K562 (cell line): ENCODE measurements around the gene PCNX4. TPM values are rescaled to one million over a fixed set of nuclear protein-coding genes. Genes with fewer than 3 reads are reported as not detected.

Experiments
- ATAC-seq: fragments of 200-7000 bp; cut with Tn5 transposase; 3 replicates; pipeline ENCODE4 v1.9.1; 2020; ENCODE audit warnings: moderate library complexity
- BruUV-seq: library from RNA; stranded (reverse); fragments of 400-500 nt; replicated peaks from 2 replicates; lab custom pipeline; 2021; lab: Mats Ljungman, UMichigan
- CTCF ChIA-PET: fragments of 300-600 bp; formaldehyde crosslinking; extraction: SDS; loops from one replicate; lab custom pipeline; 2021; ENCODE audit warnings: low intra/inter-chr PET ratio; lab: Yijun Ruan, JAX
- POLR2A ChIA-PET: fragments of 300-600, 350-650 bp; sonication (Branson Sonifier 250); formaldehyde crosslinking; extraction: SDS; loops from one replicate; lab custom pipeline; 2021; ENCODE audit warnings: antibody characterized with exemption, inconsistent platforms; lab: Yijun Ruan, JAX
- DNase-seq, 4 experiments: peaks; one replicate each; pipeline versions ENCODE4 v3.0.0 to v3.0.0-alpha.2; 2011 to 2018; ENCODE audit warnings: low spot score in 3 of 4, mixed read lengths in 3 of 4; ENCODE audit errors: extremely low read depth in 1 of 4
- FAIRE-seq: peaks from 2 replicates; lab custom pipeline; 2011; peaks lifted over from hg19 to GRCh38; lab: Jason Lieb, UNC
- H2AFZ ChIP-seq: 2 replicates; pipeline ENCODE4 v1.6.0; 2011; ENCODE audit warnings: low read depth, low read length, control low read depth, inconsistent platforms
- H3K27ac ChIP-seq: fragments of 200-600 bp; 3 replicates; pipeline ENCODE4 v1.8.0; 2011; ENCODE audit warnings: low read depth, mild to moderate bottlenecking, control low read depth, inconsistent platforms, low read length, moderate library complexity, mixed read lengths; ENCODE audit errors: extremely low read depth
- H3K27me3 ChIP-seq, 2 experiments: fragments of 300-600 bp in 1 of 2; 2 replicates in 1 of 2; 3 replicates in 1 of 2; pipeline versions ENCODE4 v1.6.0 to v1.8.0; 2011; ENCODE audit warnings: inconsistent platforms in 2 of 2, low read length in 2 of 2, mild to moderate bottlenecking in 1 of 2, mixed read lengths in 1 of 2, moderate library complexity in 1 of 2; ENCODE audit not compliant: control insufficient read depth in 2 of 2, insufficient read depth in 2 of 2
- H3K36me3 ChIP-seq: fragments of 300-600 bp; 3 replicates; pipeline ENCODE4 v1.8.0; 2011; ENCODE audit warnings: mild to moderate bottlenecking, low read length, inconsistent platforms; ENCODE audit not compliant: control insufficient read depth, insufficient read depth
- H3K4me1 ChIP-seq, 2 experiments: fragments of 200-600 bp in 1 of 2; replicated peaks in 1 of 2; 2 replicates in 1 of 2; 3 replicates in 1 of 2; pipeline versions ENCODE4 v1.5.1 to v1.8.0; 2011; ENCODE audit warnings: inconsistent platforms in 2 of 2, low read length in 2 of 2, mild to moderate bottlenecking in 1 of 2, mixed read lengths in 1 of 2, moderate library complexity in 1 of 2; ENCODE audit not compliant: control insufficient read depth in 2 of 2, insufficient read depth in 2 of 2
- H3K4me2 ChIP-seq: 2 replicates; pipeline ENCODE4 v1.6.1; 2011; ENCODE audit warnings: low read length, control low read depth, inconsistent platforms, mixed read lengths; ENCODE audit not compliant: insufficient read depth
- H3K4me3 ChIP-seq: fragments of 200-600 bp; sonication (generic), shearing (Covaris generic); 2 replicates; pipeline ENCODE4 v1.5.1; 2016; ENCODE audit warnings: control low read depth, inconsistent platforms
- H3K79me2 ChIP-seq: fragments of 200-600 bp; 3 replicates; pipeline ENCODE4 v1.8.0; 2011; ENCODE audit warnings: low read length, inconsistent platforms; ENCODE audit not compliant: control insufficient read depth, insufficient read depth
- H3K9ac ChIP-seq, 2 experiments: 2 replicates each; pipeline versions ENCODE4 v1.6.0 to v1.6.1; 2011; ENCODE audit warnings: low read depth in 2 of 2, low read length in 2 of 2, control low read depth in 1 of 2, inconsistent platforms in 1 of 2, mild to moderate bottlenecking in 1 of 2, mixed read lengths in 1 of 2; ENCODE audit not compliant: insufficient read depth in 1 of 2
- H3K9me1 ChIP-seq: one replicate; pipeline ENCODE4 v1.6.0; 2011; ENCODE audit warnings: inconsistent platforms, mild to moderate bottlenecking, low read length, moderate library complexity; ENCODE audit not compliant: control insufficient read depth, insufficient read depth
- H3K9me3 ChIP-seq: replicated peaks from 2 replicates; pipeline ENCODE4 v1.5.1; 2011; ENCODE audit warnings: low read depth, low read length, inconsistent platforms; ENCODE audit not compliant: control insufficient read depth, insufficient read depth
- H4K20me1 ChIP-seq: replicated peaks from 2 replicates; pipeline ENCODE4 v1.6.1; 2011; ENCODE audit warnings: low read length, inconsistent platforms, mixed read lengths; ENCODE audit not compliant: control insufficient read depth, insufficient read depth
- PBX2 ChIP-seq, 2 experiments: IDR thresholded peaks in 1 of 2; conservative IDR thresholded peaks in 1 of 2; 2 replicates each; pipeline ENCODE4 v1.6.1; 2016; ENCODE audit warnings: low read depth in 2 of 2, mild to moderate bottlenecking in 1 of 2, missing compliant biosample characterization in 1 of 2, missing genetic modification characterization in 1 of 2, moderate library complexity in 1 of 2
- RAD21 ChIP-seq, 2 experiments: fragments of 250-450 bp in 1 of 2; fragments of 450-650 bp in 1 of 2; sonication (Bioruptor Pico) in 1 of 2; formaldehyde crosslinking in 1 of 2; IDR thresholded peaks in 1 of 2; conservative IDR thresholded peaks in 1 of 2; 2 replicates each; pipeline versions ENCODE4 v1.4.0 to v1.8.0; 2020 to 2022; ENCODE audit warnings: mild to moderate bottlenecking in 2 of 2, moderate library complexity in 1 of 2
- REST ChIP-seq, 2 experiments: fragments of 450-650 bp; formaldehyde crosslinking in 1 of 2; IDR thresholded peaks; 2 replicates each; pipeline versions ENCODE4 v1.4.0 to v1.6.1; 2014 to 2020; ENCODE audit warnings: mild to moderate bottlenecking in 2 of 2, borderline replicate concordance in 1 of 2, low read depth in 1 of 2
- STAT5B ChIP-seq: fragments of 250-450 bp; sonication (Bioruptor Pico); IDR thresholded peaks from 2 replicates; pipeline ENCODE4 v1.8.0; 2021; ENCODE audit warnings: mild to moderate bottlenecking, inconsistent platforms
- TBP ChIP-seq: optimal IDR thresholded peaks from 2 replicates; pipeline ENCODE3; 2011; ENCODE audit warnings: low read depth, low read length, improper control_type of control experiment
- ZNF232 ChIP-seq: sonication (generic); formaldehyde crosslinking; IDR thresholded peaks from 2 replicates; pipeline ENCODE4 v1.8.0; 2022; ENCODE audit warnings: mild to moderate bottlenecking, missing genetic modification reagents
- WGBS: fragments of 100-300 bp; shearing (Covaris generic); methylation state at CpG from one replicate; pipeline ENCODE4 v1.1.6; 2016; ENCODE audit warnings: low coverage, mixed read lengths; ENCODE audit not compliant: insufficient coverage; ENCODE audit errors: missing lambda C conversion rate; 5-methylcytosine and 5-hydroxymethylcytosine counted together
- in situ Hi-C: fragments of 300-500 bp; cut with MboI; formaldehyde crosslinking; loops from 4 replicates; pipeline ENCODE4 v1.15.0; 2018; ENCODE audit warnings: inconsistent platforms, mixed read lengths
- intact Hi-C: fragments of 100-400 bp; cut with micrococcal nuclease; formaldehyde crosslinking; loops from 2 replicates; pipeline ENCODE4 v1.14.2; 2022
- polyA plus RNA-seq, 8 experiments: library from polyadenylated mRNA; depleted of rRNA in 4 of 8; stranded (reverse) in 5 of 8; unstranded in 3 of 8; fragments of >200 nt; fragmentation: Nextera tagmentation in 2 of 8; fragmentation: Illumina TruSeq in 1 of 8; extraction: Ambion mirVana in 2 of 8; extraction: Trizol in 1 of 8; gene quantifications; 2 replicates each; pipeline versions ENCODE4 v1.2.1 to v1.2.3, GENCODE V29; 2011 to 2014; ENCODE audit warnings: inconsistent platforms in 1 of 8, missing spikeins in 1 of 8
- total RNA-seq, 7 experiments: library from RNA; depleted of rRNA in 6 of 7; stranded (reverse); fragments of >200 nt in 6 of 7; fragmentation: Illumina TruSeq in 2 of 7; extraction: Trizol in 2 of 7; gene quantifications; 2 replicates each; pipeline versions ENCODE4 v1.2.1 to v1.2.3, GENCODE V29; 2011 to 2021; ENCODE audit warnings: low replicate concordance in 1 of 7

PCNX4 gene
- total and polyA plus RNA-seq, 9 of the 15 experiments (the other 6 are each of a cell fraction or from before 2014, with no cell fraction given), result 10.0 to 41.2 (median 22.4) TPM

- Histone ChIP-seq H3K9me3 (peaks cover 3% of the 10 kb centered on the region; the same call in 1 of the 2 replicates), H3K9ac (no peak overlapping the region), H3K27me3 (no peaks in the 10 kb centered on the region), H3K36me3 (no peaks in the 10 kb centered on the region), H3K4me3 (no peak overlapping the region), H3K9me1 (no peaks in the 10 kb centered on the region), H4K20me1 (no peaks in the 10 kb centered on the region), H3K4me2 (no peak overlapping the region), H2AFZ (no peak overlapping the region), H3K27ac (no peak overlapping the region), H3K79me2 (no peaks in the 10 kb centered on the region), H3K4me1 (peaks cover 0 to 3% of the 10 kb centered on the region in 2 experiments; a peak in 2 of 5 replicates)
- FAIRE-seq (no peak), ATAC-seq (peak; percentile 78), DNase-seq (peak in 1 of 4 experiments; percentile 16)
- CTCF ChIA-PET, result interaction anchor here (0.8 kb wide), 1 partner anchor 230 kb away, joined by 4 read pairs; no protein-coding TSS in a partner anchor
- in situ Hi-C loops, result no loop called here
- BruUV-seq, result no TSS peak
- intact Hi-C loops, result loop anchor here (2.0 to 5.0 kb wide), 2 partner anchors 292 to 364 kb away; partner anchors contain the start of gene C14orf39
- 42% methylated on average over 5 of the region's 5 CpGs for WGBS
- POLR2A ChIA-PET, result interaction anchor here (0.6 kb wide), 1 partner anchor 858 kb away, joined by 3 read pairs; no protein-coding TSS in a partner anchor
- TF ChIP-seq RAD21 (CRISPR knock-in tag; conservative IDR thresholded peaks at IDR 0.05 in 1 of 2, IDR thresholded peaks at IDR 0.05 in 1 of 2) (peak; percentile 28 to 58), ZNF232 (no peak), REST (IDR thresholded peaks at IDR 0.05; ENCODE audit: borderline replicate concordance) (peak; percentile 25; the same call in 1 of the 2 replicates), REST (CRISPR knock-in tag; IDR thresholded peaks at IDR 0.05; ENCODE audit: low read depth) (no peak), PBX2 (CRISPR knock-in tag; IDR thresholded peaks at IDR 0.05; ENCODE audit: low read depth) (no peak), PBX2 (tag; conservative IDR thresholded peaks at IDR 0.05; ENCODE audit: low read depth) (peak; percentile 76), TBP (no peak), STAT5B (CRISPR knock-in tag) (no peak)
Measured at GRCh38 chr14:60195179-60195810, 103.6 kb downstream of the PCNX4 start.
